A172 (cell line): ENCODE measurements around the gene HOXD4. TPM values are rescaled to one million over a fixed set of nuclear protein-coding genes. Genes with fewer than 3 reads are reported as not detected.

Source experiments
- DNase-seq: peaks from one replicate; pipeline ENCODE4 v3.0.0-alpha.2; 2015; ENCODE audit warnings: low spot score
- total RNA-seq: library from RNA; depleted of rRNA; stranded (reverse); fragments of >200 nt; shearing (Covaris generic); gene quantifications from 2 replicates; pipeline ENCODE4 v1.2.3, GENCODE V29; 2014

Gene HOXD4
- total RNA-seq, 1 experiment from 2014 or later: 3.9 TPM

GRCh38 chr2:176156807-176157498, 5.6 kb downstream of the HOXD4 start, which contains the start of gene HOXD3:
HOXD3 (plus strand) TSS chr2:176157307; CDS start chr2:176169115, 11,808 bp downstream.
- no peak for DNase-seq

- DNase-seq: no peak
Measured at GRCh38 chr2:176157499-176158185, 6.3 kb downstream of the HOXD4 start.

- no peak for DNase-seq
Measured at GRCh38 chr2:176158186-176158591, 6.8 kb downstream of the HOXD4 start.

- no peak for DNase-seq
Measured at GRCh38 chr2:176158855-176159662, 7.7 kb downstream of the HOXD4 start.

GRCh38 chr2:176159663-176160250, 8.4 kb downstream of the HOXD4 start:
- DNase-seq: no peak

GRCh38 chr2:176160251-176160985, 9.1 kb downstream of the HOXD4 start:
- no peak for DNase-seq

GRCh38 chr2:176160986-176161824, 9.9 kb downstream of the HOXD4 start:
- DNase-seq: no peak

- no peak for DNase-seq
Measured at GRCh38 chr2:176161825-176162626, 10.7 kb downstream of the HOXD4 start.

- DNase-seq: no peak
Measured at GRCh38 chr2:176162911-176163671, 11.7 kb downstream of the HOXD4 start.

GRCh38 chr2:176163672-176164056, 12.3 kb downstream of the HOXD4 start:
- no peak for DNase-seq

GRCh38 chr2:176164201-176164600, 12.9 kb downstream of the HOXD4 start:
- no peak for DNase-seq

- DNase-seq: no peak
Measured at GRCh38 chr2:176164611-176165369, 13.4 kb downstream of the HOXD4 start.

GRCh38 chr2:176165370-176166050, 14.2 kb downstream of the HOXD4 start:
- no peak for DNase-seq

GRCh38 chr2:176166272-176166671, 14.9 kb downstream of the HOXD4 start:
- DNase-seq: no peak

- no peak for DNase-seq
Measured at GRCh38 chr2:176167398-176167797, 16.0 kb downstream of the HOXD4 start.

GRCh38 chr2:176169181-176169580, 17.8 kb downstream of the HOXD4 start:
- no peak for DNase-seq

- DNase-seq: no peak
Measured at GRCh38 chr2:176169711-176170110, 18.4 kb downstream of the HOXD4 start.
